HFFc6 (cell line): ENCODE results near the gene CISTR. TPM values are rescaled to one million over a fixed set of nuclear protein-coding genes. Genes with fewer than 3 reads are reported as not detected.

Experiments used
- DNase-seq: peaks from one replicate; pipeline ENCODE4 v3.0.0-alpha.2; 2018
- H3K27ac Mint-ChIP-seq: 2 replicates; pipeline ENCODE4 v1.8.0; 2020; ENCODE audit warnings: mild to moderate bottlenecking, mixed read lengths
- H3K27me3 Mint-ChIP-seq: 2 replicates; pipeline ENCODE4 v1.8.0; 2021; ENCODE audit warnings: mild to moderate bottlenecking, moderate library complexity, mixed read lengths; ENCODE audit not compliant: insufficient read depth
- H3K36me3 Mint-ChIP-seq: 2 replicates; pipeline ENCODE4 v1.8.0; 2021; ENCODE audit warnings: low read depth, mixed read lengths
- H3K4me1 Mint-ChIP-seq: 2 replicates; pipeline ENCODE4 v1.8.0; 2020; ENCODE audit warnings: low read depth, mixed read lengths
- H3K4me3 Mint-ChIP-seq: 2 replicates; pipeline ENCODE4 v1.8.0; 2020; ENCODE audit warnings: mild to moderate bottlenecking, moderate library complexity, mixed read lengths
- H3K9me3 Mint-ChIP-seq: 2 replicates; pipeline ENCODE4 v1.8.0; 2020; ENCODE audit warnings: mild to moderate bottlenecking, mixed read lengths
- CTCF ChIP-seq: fragments of 200-600 bp; sonication (generic); IDR thresholded peaks from 2 replicates; pipeline ENCODE4 v1.5.0; 2021; ENCODE audit warnings: antibody characterized with exemption, mild to moderate bottlenecking
- total RNA-seq, 6 experiments: library from RNA; stranded (reverse); fragmentation: NEBNext Ultra II Directional; extraction: Animal tissue kit (Norgen Biotek cat#: 25700); gene quantifications; 2 replicates in 1 of 6; 3 replicates in 5 of 6; pipeline ENCODE4 v1.2.3, GENCODE V29; 2021

Gene CISTR
- total RNA-seq, 6 experiments from 2014 or later: not detected

- peaks cover 26% of the 10 kb centered on the region for H3K36me3 Mint-ChIP-seq
- H3K27ac Mint-ChIP-seq: no peak overlapping the region
- H3K4me1 Mint-ChIP-seq: peaks cover 6% of the 10 kb centered on the region; the same call in 1 of the 2 replicates
- H3K4me3 Mint-ChIP-seq: no peak overlapping the region
- DNase-seq: no peak
- no peak for TF ChIP-seq CTCF
- no peaks in the 10 kb centered on the region for H3K9me3 Mint-ChIP-seq
- no peaks in the 10 kb centered on the region; the same call in 1 of the 2 replicates for H3K27me3 Mint-ChIP-seq
Observed at GRCh38 chr12:53717319-53717718, 34.5 kb downstream of the CISTR start.

GRCh38 chr12:53714004-53714403 is 37.8 kb downstream of the CISTR start:
- no peak overlapping the region for H3K4me3 Mint-ChIP-seq
- H3K27ac Mint-ChIP-seq: no peak overlapping the region
- no peak for TF ChIP-seq CTCF
- no peak for DNase-seq
- peaks cover 6% of the 10 kb centered on the region; the same call in 1 of the 2 replicates for H3K4me1 Mint-ChIP-seq
- H3K27me3 Mint-ChIP-seq: peaks cover 8% of the 10 kb centered on the region
- H3K36me3 Mint-ChIP-seq: peaks cover 18% of the 10 kb centered on the region
- H3K9me3 Mint-ChIP-seq: no peaks in the 10 kb centered on the region

- TF ChIP-seq CTCF: no peak
- DNase-seq: no peak
- Mint-ChIP-seq H3K27ac (no peak overlapping the region), H3K9me3 (no peaks in the 10 kb centered on the region), H3K4me1 (peaks cover 6% of the 10 kb centered on the region; the same call in 1 of the 2 replicates), H3K4me3 (no peak overlapping the region), H3K36me3 (peaks cover 18% of the 10 kb centered on the region), H3K27me3 (peaks cover 9% of the 10 kb centered on the region)
Observed at GRCh38 chr12:53713516-53713915, 38.3 kb downstream of the CISTR start.

- no peaks in the 10 kb centered on the region for H3K9me3 Mint-ChIP-seq
- peaks cover 9% of the 10 kb centered on the region for H3K27me3 Mint-ChIP-seq
- H3K27ac Mint-ChIP-seq: no peak overlapping the region
- H3K36me3 Mint-ChIP-seq: peaks cover 18% of the 10 kb centered on the region
- no peak for DNase-seq
- H3K4me1 Mint-ChIP-seq: peaks cover 6% of the 10 kb centered on the region; the same call in 1 of the 2 replicates
- H3K4me3 Mint-ChIP-seq: no peak overlapping the region
- TF ChIP-seq CTCF: no peak
Observed at GRCh38 chr12:53712059-53712643, 39.6 kb downstream of the CISTR start.

GRCh38 chr12:53710091-53710490 is 41.7 kb downstream of the CISTR start:
- H3K36me3 Mint-ChIP-seq: 0 out of 2 replicates have a peak, but pooled peaks cover 8% of the 10 kb centered on the region
- DNase-seq: no peak
- no peak overlapping the region for H3K4me3 Mint-ChIP-seq
- H3K27me3 Mint-ChIP-seq: peaks cover 25% of the 10 kb centered on the region
- no peak overlapping the region for H3K27ac Mint-ChIP-seq
- H3K4me1 Mint-ChIP-seq: peaks cover 6% of the 10 kb centered on the region; the same call in 1 of the 2 replicates
- H3K9me3 Mint-ChIP-seq: no peaks in the 10 kb centered on the region
- TF ChIP-seq CTCF: no peak
